Keratinocyte (primary cell): Measurements from ENCODE around the gene PLCL1. TPM values are rescaled to one million over a fixed set of nuclear protein-coding genes. Genes with fewer than 3 reads are reported as not detected.

ENCODE experiments used
- DNase-seq: peaks from one replicate; pipeline ENCODE4 v3.0.0-alpha.2; 2011; ENCODE audit warnings: low read depth, missing footprints, low spot score
- FAIRE-seq: peaks from 2 replicates; lab custom pipeline; 2011; peaks lifted over from hg19 to GRCh38; lab: Jason Lieb, UNC
- H2AFZ ChIP-seq: 2 replicates; pipeline ENCODE4 v1.6.0; 2012; ENCODE audit warnings: low read length, control low read depth, inconsistent platforms; ENCODE audit not compliant: control insufficient read depth
- H3K27ac ChIP-seq: 2 replicates; pipeline ENCODE4 v1.5.1; 2011; ENCODE audit warnings: low read length; ENCODE audit not compliant: control insufficient read depth, insufficient read depth
- H3K27me3 ChIP-seq: 3 replicates; pipeline ENCODE4 v1.6.0; 2011; ENCODE audit warnings: low read length; ENCODE audit not compliant: control insufficient read depth, insufficient read depth; ENCODE audit errors: extremely low read depth
- H3K36me3 ChIP-seq, 2 experiments: 2 replicates in 1 of 2; 3 replicates in 1 of 2; pipeline ENCODE4 v1.5.1; 2011; ENCODE audit warnings: low read length in 2 of 2, mild to moderate bottlenecking in 1 of 2; ENCODE audit not compliant: control insufficient read depth in 2 of 2, insufficient read depth in 2 of 2; ENCODE audit errors: extremely low read depth in 1 of 2
- H3K4me1 ChIP-seq: 3 replicates; pipeline ENCODE4 v1.5.1; 2011; ENCODE audit warnings: low read length; ENCODE audit not compliant: control insufficient read depth, insufficient read depth; ENCODE audit errors: extremely low read depth
- H3K4me2 ChIP-seq: 3 replicates; pipeline ENCODE4 v1.6.0; 2011; ENCODE audit warnings: low read depth, low read length; ENCODE audit not compliant: control insufficient read depth, insufficient read depth; ENCODE audit errors: extremely low read depth
- H3K4me3 ChIP-seq, 3 experiments: fragments of 200-600 bp in 1 of 3; sonication (generic) in 1 of 3; 2 replicates in 2 of 3; 3 replicates in 1 of 3; pipeline ENCODE4 v1.5.1; 2011 to 2016; ENCODE audit warnings: low read length in 3 of 3, mild to moderate bottlenecking in 3 of 3, control low read depth in 2 of 3, inconsistent platforms in 1 of 3, low read depth in 1 of 3, mixed read lengths in 1 of 3, mixed run types in 1 of 3, moderate library complexity in 1 of 3; ENCODE audit not compliant: control insufficient read depth in 2 of 3, insufficient read depth in 2 of 3; ENCODE audit errors: extremely low read depth in 1 of 3
- H3K79me2 ChIP-seq: 2 replicates; pipeline ENCODE4 v1.6.0; 2012; ENCODE audit warnings: low read length; ENCODE audit not compliant: control insufficient read depth, insufficient read depth
- H3K9ac ChIP-seq: 3 replicates; pipeline ENCODE4 v1.6.0; 2011; ENCODE audit warnings: low read length; ENCODE audit not compliant: control insufficient read depth, insufficient read depth; ENCODE audit errors: extremely low read depth
- H3K9me1 ChIP-seq: 3 replicates; pipeline ENCODE4 v1.6.0; 2011; ENCODE audit warnings: low read length; ENCODE audit not compliant: control insufficient read depth, insufficient read depth; ENCODE audit errors: extremely low read depth
- H3K9me3 ChIP-seq: 2 replicates; pipeline ENCODE4 v1.5.1; 2012; ENCODE audit warnings: low read depth, low read length; ENCODE audit not compliant: control insufficient read depth
- H4K20me1 ChIP-seq: 3 replicates; pipeline ENCODE4 v1.6.0; 2011; ENCODE audit warnings: low read length; ENCODE audit not compliant: control insufficient read depth, insufficient read depth; ENCODE audit errors: extremely low read depth
- EZH2 ChIP-seq: IDR thresholded peaks from one replicate; pipeline ENCODE4 v1.6.1; 2012; ENCODE audit warnings: inconsistent platforms, mild to moderate bottlenecking, low read length, moderate library complexity
- dilution Hi-C: fragments of 300-500 bp; cut with MboI; formaldehyde crosslinking; loops from one replicate; pipeline ENCODE4 v1.7.0; 2020; ENCODE audit warnings: low sequenced_read_pairs; ENCODE audit not compliant: extremely low pct_ligation_motif_present
- polyA plus RNA-seq, 5 experiments: library from polyadenylated mRNA; depleted of rRNA in 3 of 5; stranded (reverse) in 3 of 5; stranded (forward) in 1 of 5; unstranded in 1 of 5; fragments of >200 nt; gene quantifications; 1 replicate in 1 of 5; 2 replicates in 3 of 5; 3 replicates in 1 of 5; pipeline versions ENCODE4 v1.2.1 to v1.2.3, GENCODE V29; 2011 to 2012; ENCODE audit warnings: missing spikeins in 2 of 5, low read depth in 1 of 5, low replicate concordance in 1 of 5
- TF ChIP-seq, protein P1 (sequence below), 3 experiments: IDR thresholded peaks in 1 of 3; conservative IDR thresholded peaks in 1 of 3; optimal IDR thresholded peaks in 1 of 3; 2 replicates in 2 of 3; 3 replicates in 1 of 3; pipeline versions ENCODE3 to v1.5.1; 2011; ENCODE audit warnings: low read length in 3 of 3, mild to moderate bottlenecking in 3 of 3, moderate library complexity in 2 of 3, control low read depth in 1 of 3, inconsistent platforms in 1 of 3; ENCODE audit not compliant: insufficient read depth in 2 of 3; ENCODE audit errors: extremely low read depth in 1 of 3

Gene PLCL1
- polyA plus RNA-seq, 1 donor (not counting 4 experiments of a cell fraction or from before 2014, with no cell fraction given): 0.01 TPM

DNA sequence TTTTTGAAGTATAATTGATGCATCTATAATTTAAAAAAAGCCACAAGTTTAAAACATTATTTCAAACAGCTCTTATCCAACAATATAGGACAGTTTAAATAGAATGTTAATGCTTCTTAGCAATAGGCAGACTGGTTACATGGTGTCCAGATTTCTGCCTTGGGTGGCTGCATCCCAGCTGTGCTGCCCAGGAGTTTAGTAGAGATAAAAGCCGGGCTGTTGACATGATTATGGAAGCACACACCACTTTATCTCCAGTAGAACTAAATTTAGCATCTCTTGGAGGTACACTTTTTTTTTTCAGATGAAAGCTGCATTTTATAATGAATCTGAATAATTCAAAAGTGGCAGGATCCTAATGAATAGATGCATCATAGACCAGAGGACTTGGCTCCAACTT is 309.7 kb downstream of the PLCL1 start:
- Histone ChIP-seq H3K9ac (no peak overlapping the region), H3K4me2 (no peak overlapping the region), H3K4me1 (no peaks in the 10 kb centered on the region), H4K20me1 (no peaks in the 10 kb centered on the region), H2AFZ (no peak overlapping the region), H3K79me2 (no peaks in the 10 kb centered on the region), H3K36me3 (no peaks in the 10 kb centered on the region), H3K27ac (no peak overlapping the region), H3K9me3 (no peaks in the 10 kb centered on the region), H3K27me3 (no peaks in the 10 kb centered on the region), H3K9me1 (no peaks in the 10 kb centered on the region), H3K4me3 (no peak overlapping the region)
- no peak for FAIRE-seq
- dilution Hi-C loops: loop anchor here (25.0 kb wide), 1 partner anchor 302 kb away; the partner anchor contains the start of gene PLCL1
- DNase-seq: no peak
- TF ChIP-seq, protein P1, sequence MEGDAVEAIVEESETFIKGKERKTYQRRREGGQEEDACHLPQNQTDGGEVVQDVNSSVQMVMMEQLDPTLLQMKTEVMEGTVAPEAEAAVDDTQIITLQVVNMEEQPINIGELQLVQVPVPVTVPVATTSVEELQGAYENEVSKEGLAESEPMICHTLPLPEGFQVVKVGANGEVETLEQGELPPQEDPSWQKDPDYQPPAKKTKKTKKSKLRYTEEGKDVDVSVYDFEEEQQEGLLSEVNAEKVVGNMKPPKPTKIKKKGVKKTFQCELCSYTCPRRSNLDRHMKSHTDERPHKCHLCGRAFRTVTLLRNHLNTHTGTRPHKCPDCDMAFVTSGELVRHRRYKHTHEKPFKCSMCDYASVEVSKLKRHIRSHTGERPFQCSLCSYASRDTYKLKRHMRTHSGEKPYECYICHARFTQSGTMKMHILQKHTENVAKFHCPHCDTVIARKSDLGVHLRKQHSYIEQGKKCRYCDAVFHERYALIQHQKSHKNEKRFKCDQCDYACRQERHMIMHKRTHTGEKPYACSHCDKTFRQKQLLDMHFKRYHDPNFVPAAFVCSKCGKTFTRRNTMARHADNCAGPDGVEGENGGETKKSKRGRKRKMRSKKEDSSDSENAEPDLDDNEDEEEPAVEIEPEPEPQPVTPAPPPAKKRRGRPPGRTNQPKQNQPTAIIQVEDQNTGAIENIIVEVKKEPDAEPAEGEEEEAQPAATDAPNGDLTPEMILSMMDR (optimal IDR thresholded peaks at IDR 0.05 in 1 of 3, IDR thresholded peaks at IDR 0.05 in 1 of 3, conservative IDR thresholded peaks at IDR 0.05 in 1 of 3; ENCODE audit: extremely low read depth in 1 of 3, insufficient read depth in 2 of 3, low read length in 3 of 3): no peak
- TF ChIP-seq EZH2: no peak

DNA sequence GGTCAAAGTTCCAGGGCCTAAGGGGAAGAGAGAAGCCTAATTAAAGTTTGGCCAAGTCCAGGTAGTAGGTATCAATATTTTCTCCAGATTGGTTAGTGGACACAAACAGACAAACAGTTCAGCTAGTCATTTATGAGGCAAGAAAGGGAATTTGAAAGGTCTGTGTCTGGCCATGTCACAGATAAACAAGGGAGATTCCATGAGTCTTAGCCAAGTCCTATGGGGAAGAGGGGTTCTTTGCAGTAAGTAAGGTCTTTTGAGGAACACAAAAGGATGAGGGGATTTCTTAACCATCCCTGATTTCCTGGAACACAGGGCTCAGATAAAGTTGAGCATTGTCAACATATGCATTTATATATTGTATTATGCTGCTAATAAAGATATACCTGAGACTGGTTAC is 310.8 kb downstream of the PLCL1 start:
- no peak overlapping the region for H3K27ac ChIP-seq
- no peak for FAIRE-seq
- dilution Hi-C loops: loop anchor here (25.0 kb wide), 1 partner anchor 303 kb away; the partner anchor contains the start of gene PLCL1

More for the DNA sequence above, 310.8 kb downstream of the PLCL1 start:
- Histone ChIP-seq H3K27me3 (no peaks in the 10 kb centered on the region), H3K9me3 (no peaks in the 10 kb centered on the region), H3K4me2 (no peak overlapping the region), H3K9me1 (no peaks in the 10 kb centered on the region), H3K36me3 (no peaks in the 10 kb centered on the region), H3K4me3 (no peak overlapping the region), H3K4me1 (no peaks in the 10 kb centered on the region), H3K79me2 (no peaks in the 10 kb centered on the region), H3K9ac (no peak overlapping the region), H4K20me1 (no peaks in the 10 kb centered on the region), H2AFZ (no peak overlapping the region)
- TF ChIP-seq EZH2: no peak
- TF ChIP-seq, protein P1 (optimal IDR thresholded peaks at IDR 0.05 in 1 of 3, IDR thresholded peaks at IDR 0.05 in 1 of 3, conservative IDR thresholded peaks at IDR 0.05 in 1 of 3; ENCODE audit: extremely low read depth in 1 of 3, insufficient read depth in 2 of 3, low read length in 3 of 3): no peak
- DNase-seq: no peak
